ENCODE measurements around the gene TPST2.

DNA sequence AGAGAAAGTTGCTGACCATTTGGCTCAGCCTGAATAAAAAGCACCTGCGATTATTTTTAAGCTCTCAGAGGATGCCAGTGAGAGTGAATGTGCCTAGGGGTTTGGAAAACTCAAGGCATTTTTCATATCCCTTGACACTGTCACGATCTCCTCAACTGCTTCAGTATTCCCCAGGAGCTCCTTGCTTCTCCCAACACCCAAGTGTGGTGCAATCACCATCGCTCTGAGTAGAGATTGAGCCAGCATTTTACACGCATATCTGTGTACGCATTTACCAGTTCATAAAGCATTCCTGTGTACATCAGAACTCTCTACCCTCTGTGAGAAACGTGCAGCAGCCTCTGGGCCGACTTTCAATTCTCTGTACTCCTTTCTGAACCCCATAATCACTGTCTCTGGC is 104.9 kb downstream of the TPST2 start:
- no peak for TF ChIP-seq CTCF (conservative IDR thresholded peaks at IDR 0.05; ENCODE audit: low read depth, low read length)
- no peak for TF ChIP-seq EZH2 (IDR thresholded peaks at IDR 0.05; ENCODE audit: borderline replicate concordance, low read depth, low read length, poor library complexity, severe bottlenecking)

Measured in A673 (cell line).